ENCODE measurements around the gene PRDM8. TPM values are rescaled to one million over a fixed set of nuclear protein-coding genes. Genes with fewer than 3 reads are reported as not detected.

PRDM8 gene
- total RNA-seq, 1 donor from 2014 or later: 1.7 TPM

GRCh38 chr4:80188457-80188800, 8.9 kb upstream of the PRDM8 start:
- H3K36me3 ChIP-seq: no peaks in the 10 kb centered on the region
- no peak for TF ChIP-seq CTCF (IDR thresholded peaks at IDR 0.05)
- intact Hi-C loops (cut with DNase I): no loop called here
- H3K9me3 ChIP-seq: no peaks in the 10 kb centered on the region
- H3K4me1 ChIP-seq: peaks cover 22% of the 10 kb centered on the region
- no peak overlapping the region for H3K27ac ChIP-seq
- H3K4me3 ChIP-seq: no peak overlapping the region
- no peak for DNase-seq
- no peak for ATAC-seq
- H3K27me3 ChIP-seq: peaks cover 89% of the 10 kb centered on the region

- Histone ChIP-seq H3K9me3 (no peaks in the 10 kb centered on the region), H3K4me1 (peaks cover 19% of the 10 kb centered on the region), H3K27ac (no peak overlapping the region), H3K27me3 (peaks cover 94% of the 10 kb centered on the region), H3K4me3 (no peak overlapping the region), H3K36me3 (no peaks in the 10 kb centered on the region)
- ATAC-seq: no peak
- TF ChIP-seq CTCF (IDR thresholded peaks at IDR 0.05): no peak
- intact Hi-C loops (cut with DNase I): no loop called here
- no peak for DNase-seq
These were observed 8.4 kb upstream of the PRDM8 start for GRCh38 chr4:80188801-80189458.

GRCh38 chr4:80189581-80189955, 7.7 kb upstream of the PRDM8 start:
- H3K36me3 ChIP-seq: no peaks in the 10 kb centered on the region
- no peaks in the 10 kb centered on the region for H3K9me3 ChIP-seq
- ATAC-seq: no peak
- H3K27ac ChIP-seq: no peak overlapping the region
- peaks cover 15% of the 10 kb centered on the region for H3K4me1 ChIP-seq
- H3K4me3 ChIP-seq: peak overlapping the region; percentile 5
- no peak for DNase-seq
- intact Hi-C loops (cut with DNase I): no loop called here
- TF ChIP-seq CTCF (IDR thresholded peaks at IDR 0.05): no peak
- H3K27me3 ChIP-seq: peaks cover 92% of the 10 kb centered on the region

GRCh38 chr4:80189956-80190677, 7.2 kb upstream of the PRDM8 start:
- Histone ChIP-seq H3K27me3 (peaks cover 92% of the 10 kb centered on the region), H3K36me3 (no peaks in the 10 kb centered on the region), H3K4me1 (peaks cover 9% of the 10 kb centered on the region), H3K4me3 (peak overlapping the region; percentile 5), H3K27ac (no peak overlapping the region), H3K9me3 (no peaks in the 10 kb centered on the region)
- no peak for DNase-seq
- peak; percentile 22 for ATAC-seq
- TF ChIP-seq CTCF (IDR thresholded peaks at IDR 0.05): no peak
- intact Hi-C loops (cut with DNase I): no loop called here

- TF ChIP-seq CTCF (IDR thresholded peaks at IDR 0.05): no peak
- H3K4me1 ChIP-seq: peaks cover 5% of the 10 kb centered on the region
- intact Hi-C loops (cut with DNase I): no loop called here
- ATAC-seq: no peak
- peaks cover 90% of the 10 kb centered on the region for H3K27me3 ChIP-seq
- no peaks in the 10 kb centered on the region for H3K9me3 ChIP-seq
- DNase-seq: no peak
- no peak overlapping the region for H3K4me3 ChIP-seq
- H3K36me3 ChIP-seq: no peaks in the 10 kb centered on the region
- no peak overlapping the region for H3K27ac ChIP-seq
These were observed 4.9 kb upstream of the PRDM8 start for GRCh38 chr4:80192252-80192866.

Measured in upper lobe of right lung (tissue), 1 donor.